T-helper 17 cell (primary cell): ENCODE data around the gene TXNDC11. TPM values are rescaled to one million over a fixed set of nuclear protein-coding genes. Genes with fewer than 3 reads are reported as not detected.

ENCODE experiments used
- ATAC-seq: fragments of 150-1000 bp; cut with Tn5 transposase; 2 replicates; pipeline ENCODE4 v1.10.0; 2021; ENCODE audit warnings: mild to moderate bottlenecking, moderate library complexity
- DNase-seq, 3 donors: peaks; one replicate each; pipeline versions ENCODE4 v3.0.0 to v3.0.0-alpha.2; 2020 to 2021
- H3K9me3 ChIP-seq: one replicate; pipeline ENCODE4 v1.7.0; 2013; ENCODE audit warnings: low read length, mild to moderate bottlenecking; ENCODE audit not compliant: control insufficient read depth, poor library complexity, severe bottlenecking
- H3K27ac Mint-ChIP-seq: one replicate; pipeline ENCODE4 v1.8.0; 2022; ENCODE audit warnings: mild to moderate bottlenecking, moderate library complexity, mixed read lengths
- H3K27me3 Mint-ChIP-seq: one replicate; pipeline ENCODE4 v1.8.0; 2022; ENCODE audit warnings: mixed read lengths
- H3K36me3 Mint-ChIP-seq: one replicate; pipeline ENCODE4 v1.8.0; 2022; ENCODE audit warnings: low read depth, mixed read lengths
- H3K4me1 Mint-ChIP-seq: one replicate; pipeline ENCODE4 v1.8.0; 2022; ENCODE audit warnings: mild to moderate bottlenecking, mixed read lengths
- H3K4me3 Mint-ChIP-seq: one replicate; pipeline ENCODE4 v1.8.0; 2022; ENCODE audit warnings: mild to moderate bottlenecking, moderate library complexity, mixed read lengths
- total RNA-seq, 4 donors: library from RNA in 2 of 4; stranded (reverse) in 2 of 4; gene quantifications; one replicate each; pipeline ENCODE4 v1.2.3 and lab custom pipeline; 2022 to 2026

The TXNDC11 gene
- total RNA-seq, 2 donors from 2014 or later = 87.5 to 103 TPM

GRCh38 chr16:11705311-11706025 is 37.2 kb downstream of the TXNDC11 start:
- Mint-ChIP-seq H3K27ac (no peak overlapping the region), H3K4me3 (no peak overlapping the region), H3K27me3 (no peaks in the 10 kb centered on the region), H3K36me3 (no peaks in the 10 kb centered on the region), H3K4me1 (peaks cover 26% of the 10 kb centered on the region)
- no peaks in the 10 kb centered on the region for H3K9me3 ChIP-seq
- DNase-seq (no peak), ATAC-seq (no peak)

GRCh38 chr16:11700264-11701029 is 42.2 kb downstream of the TXNDC11 start:
- H3K4me1 Mint-ChIP-seq = peaks cover 51% of the 10 kb centered on the region
- H3K27me3 Mint-ChIP-seq = no peaks in the 10 kb centered on the region
- no peak for DNase-seq
- ATAC-seq = no peak
- H3K4me3 Mint-ChIP-seq = no peak overlapping the region
- H3K9me3 ChIP-seq = no peaks in the 10 kb centered on the region
- peaks cover 12% of the 10 kb centered on the region for H3K36me3 Mint-ChIP-seq
- H3K27ac Mint-ChIP-seq = no peak overlapping the region

- H3K27me3 Mint-ChIP-seq = no peaks in the 10 kb centered on the region
- H3K4me1 Mint-ChIP-seq = peaks cover 52% of the 10 kb centered on the region
- H3K36me3 Mint-ChIP-seq = peaks cover 12% of the 10 kb centered on the region
- H3K9me3 ChIP-seq = no peaks in the 10 kb centered on the region
- H3K4me3 Mint-ChIP-seq = peak overlapping the region; percentile 19
- ATAC-seq (no peak), DNase-seq (no peak)
- H3K27ac Mint-ChIP-seq = peak overlapping the region; percentile 83
Measured at GRCh38 chr16:11699234-11699894, 43.3 kb downstream of the TXNDC11 start.

DNA sequence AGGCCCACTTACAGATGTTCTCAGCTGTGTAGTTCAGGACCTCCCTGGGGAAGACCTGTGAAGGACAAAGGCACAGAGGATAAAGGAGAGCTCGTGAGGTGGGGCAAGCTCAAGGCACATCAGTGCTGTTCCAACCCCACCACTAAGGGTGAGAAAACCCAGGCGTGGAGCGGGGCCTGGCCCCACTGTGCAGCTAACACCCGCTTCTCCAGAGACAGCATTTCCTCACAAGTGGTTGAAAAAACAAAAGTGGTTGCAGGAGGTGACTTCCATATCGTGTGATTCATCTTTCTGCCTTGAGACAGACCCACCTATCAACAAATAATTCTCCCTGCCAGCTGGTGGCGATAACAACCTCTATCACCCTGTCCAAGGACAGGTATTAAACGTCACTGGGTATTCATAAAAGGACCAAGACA is 44.4 kb downstream of the TXNDC11 start:
- peak; percentile 62 for ATAC-seq
- no peaks in the 10 kb centered on the region for H3K9me3 ChIP-seq
- no peak for DNase-seq
- Mint-ChIP-seq H3K27me3 (no peaks in the 10 kb centered on the region), H3K4me3 (no peak overlapping the region), H3K4me1 (peaks cover 46% of the 10 kb centered on the region), H3K27ac (peak overlapping the region; percentile 83), H3K36me3 (peaks cover 12% of the 10 kb centered on the region)

DNA sequence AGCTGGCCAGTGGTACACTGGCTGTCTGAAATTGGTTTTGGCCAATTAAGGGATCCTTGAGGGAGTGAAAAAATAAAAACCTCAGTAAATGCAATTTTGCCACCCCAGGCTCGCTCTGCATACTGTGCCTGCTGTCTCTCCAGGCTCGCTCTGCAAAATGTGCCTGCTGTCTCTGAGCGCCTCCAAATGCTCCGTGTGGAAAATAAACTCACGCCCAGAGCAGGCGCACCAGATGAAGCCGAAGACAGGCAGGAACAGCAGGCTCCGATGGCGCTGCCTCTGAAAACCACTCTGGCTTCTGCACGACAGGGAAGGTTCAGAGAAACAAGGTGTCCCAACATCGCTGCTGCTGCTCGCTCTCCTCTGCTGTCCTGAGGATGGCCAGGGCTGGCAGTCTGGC is 45.3 kb downstream of the TXNDC11 start:
- ATAC-seq (no peak), DNase-seq (no peak)
- Mint-ChIP-seq H3K36me3 (peaks cover 12% of the 10 kb centered on the region), H3K27ac (peak overlapping the region; percentile 83), H3K27me3 (no peaks in the 10 kb centered on the region), H3K4me1 (peaks cover 39% of the 10 kb centered on the region), H3K4me3 (no peak overlapping the region)
- no peaks in the 10 kb centered on the region for H3K9me3 ChIP-seq

- H3K36me3 Mint-ChIP-seq = peaks cover 12% of the 10 kb centered on the region
- H3K9me3 ChIP-seq = no peaks in the 10 kb centered on the region
- peaks cover 36% of the 10 kb centered on the region for H3K4me1 Mint-ChIP-seq
- peak overlapping the region; percentile 60 for H3K4me3 Mint-ChIP-seq
- peak overlapping the region; percentile 54 for H3K27ac Mint-ChIP-seq
- no peaks in the 10 kb centered on the region for H3K27me3 Mint-ChIP-seq
- no peak for ATAC-seq
- DNase-seq = no peak
Measured at GRCh38 chr16:11696266-11697012, 46.2 kb downstream of the TXNDC11 start.

DNA sequence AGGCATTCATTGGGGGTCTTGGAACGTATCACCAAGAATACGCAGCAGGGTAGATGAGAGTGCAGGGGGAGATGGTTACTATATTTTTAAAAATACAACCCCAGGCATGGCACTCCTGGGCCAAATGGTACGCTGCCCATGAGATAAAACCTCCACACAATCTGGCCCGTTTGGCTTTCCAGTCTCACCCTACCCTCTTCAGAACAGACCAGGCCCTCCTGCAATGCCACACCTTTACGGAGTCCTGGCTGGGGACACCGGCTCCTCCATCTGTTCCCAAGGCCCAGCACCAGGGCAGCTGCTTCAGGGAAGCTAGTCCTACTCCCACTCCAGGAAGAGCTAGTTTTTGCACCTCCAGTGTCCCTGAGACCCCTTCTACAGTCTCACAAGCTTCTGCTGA is 50.0 kb downstream of the TXNDC11 start:
- H3K4me3 Mint-ChIP-seq = peak overlapping the region; percentile 69
- H3K4me1 Mint-ChIP-seq = peaks cover 27% of the 10 kb centered on the region
- no peaks in the 10 kb centered on the region for H3K27me3 Mint-ChIP-seq
- DNase-seq (no peak), ATAC-seq (no peak)
- peaks cover 8% of the 10 kb centered on the region for H3K36me3 Mint-ChIP-seq
- H3K27ac Mint-ChIP-seq = peak overlapping the region; percentile 68
- no peaks in the 10 kb centered on the region for H3K9me3 ChIP-seq

DNA sequence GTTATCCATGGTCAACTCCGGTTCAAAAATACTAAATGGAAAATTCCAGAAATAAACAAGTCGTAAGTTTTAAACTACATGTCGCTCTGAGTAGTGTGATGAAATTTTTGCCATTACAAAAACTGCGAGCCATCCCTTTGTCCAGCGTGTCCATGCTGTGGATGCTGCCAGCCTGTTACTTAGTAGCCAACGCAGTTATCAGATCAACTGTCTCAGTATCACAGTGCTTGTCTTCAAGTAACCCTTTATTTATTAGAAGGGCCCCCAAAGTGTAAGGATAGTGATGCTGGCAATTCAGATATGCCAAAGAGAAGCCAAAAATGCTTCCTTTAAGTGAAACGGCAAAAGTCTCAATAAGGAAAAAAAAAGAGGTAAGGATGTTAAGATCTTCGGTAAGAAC is 50.5 kb downstream of the TXNDC11 start:
- peaks cover 27% of the 10 kb centered on the region for H3K4me1 Mint-ChIP-seq
- DNase-seq (no peak), ATAC-seq (no peak)
- no peaks in the 10 kb centered on the region for H3K27me3 Mint-ChIP-seq
- no peak overlapping the region for H3K4me3 Mint-ChIP-seq
- peak overlapping the region; percentile 68 for H3K27ac Mint-ChIP-seq
- no peaks in the 10 kb centered on the region for H3K9me3 ChIP-seq
- peaks cover 10% of the 10 kb centered on the region for H3K36me3 Mint-ChIP-seq

- ATAC-seq = no peak
- DNase-seq = no peak
- Mint-ChIP-seq H3K27ac (peak overlapping the region; percentile 68), H3K27me3 (no peaks in the 10 kb centered on the region), H3K4me3 (no peak overlapping the region), H3K36me3 (peaks cover 10% of the 10 kb centered on the region), H3K4me1 (peaks cover 25% of the 10 kb centered on the region)
- no peaks in the 10 kb centered on the region for H3K9me3 ChIP-seq
Measured at GRCh38 chr16:11691771-11692170, 50.9 kb downstream of the TXNDC11 start.

GRCh38 chr16:11691235-11691634 is 51.4 kb downstream of the TXNDC11 start:
- Mint-ChIP-seq H3K27me3 (no peaks in the 10 kb centered on the region), H3K4me1 (peaks cover 27% of the 10 kb centered on the region), H3K36me3 (peaks cover 7% of the 10 kb centered on the region), H3K4me3 (no peak overlapping the region), H3K27ac (peak overlapping the region; percentile 72)
- ATAC-seq = no peak
- H3K9me3 ChIP-seq = no peaks in the 10 kb centered on the region
- no peak for DNase-seq

GRCh38 chr16:11689031-11689840 is 53.4 kb downstream of the TXNDC11 start:
- Mint-ChIP-seq H3K36me3 (peaks cover 4% of the 10 kb centered on the region), H3K27ac (no peak overlapping the region), H3K4me1 (peaks cover 17% of the 10 kb centered on the region), H3K27me3 (no peaks in the 10 kb centered on the region), H3K4me3 (no peak overlapping the region)
- DNase-seq (no peak), ATAC-seq (peak; percentile 61)
- no peaks in the 10 kb centered on the region for H3K9me3 ChIP-seq

DNA sequence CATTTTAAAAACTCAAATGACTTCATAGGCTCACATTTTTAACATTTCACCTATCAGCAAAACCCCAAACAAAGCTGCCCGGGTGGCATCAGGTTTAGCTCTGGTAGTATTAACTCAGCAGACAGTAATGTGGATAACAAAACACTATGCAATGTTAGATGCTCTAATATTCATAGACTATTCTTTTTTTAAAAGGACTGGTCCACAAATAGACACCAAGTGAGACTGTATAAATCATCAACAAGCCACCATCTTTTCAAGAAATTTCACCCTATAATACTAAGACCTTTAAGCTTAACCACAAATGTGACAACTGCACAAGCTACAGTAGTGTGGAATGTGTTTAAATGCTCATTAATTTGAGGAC is 54.2 kb downstream of the TXNDC11 start:
- Mint-ChIP-seq H3K4me3 (no peak overlapping the region), H3K4me1 (peaks cover 17% of the 10 kb centered on the region), H3K27ac (no peak overlapping the region), H3K36me3 (peaks cover 4% of the 10 kb centered on the region), H3K27me3 (no peaks in the 10 kb centered on the region)
- DNase-seq = no peak
- no peak for ATAC-seq
- H3K9me3 ChIP-seq = no peaks in the 10 kb centered on the region
